ENCODE measurements around the gene FTO. TPM values are rescaled to one million over a fixed set of nuclear protein-coding genes. Genes with fewer than 3 reads are reported as not detected.

The FTO gene
- total RNA-seq, 1 donor from 2014 or later, result 107 TPM

- no peak overlapping the region for H3K4me3 Mint-ChIP-seq
- no peaks in the 10 kb centered on the region for H3K27me3 Mint-ChIP-seq (ENCODE audit: low read depth)
- H3K36me3 Mint-ChIP-seq (ENCODE audit: low read depth), result peaks cover 25% of the 10 kb centered on the region
- TF ChIP-seq CTCF (conservative IDR thresholded peaks at IDR 0.05), result no peak
- H3K4me1 Mint-ChIP-seq, result no peaks in the 10 kb centered on the region
- no peak for DNase-seq (ENCODE audit: low read depth, low spot score)
- H3K27ac Mint-ChIP-seq (ENCODE audit: unreplicated experiment), result no peak overlapping the region
- peaks cover 15% of the 10 kb centered on the region for H3K9me3 Mint-ChIP-seq
Observed at GRCh38 chr16:54030451-54030850, 326.5 kb downstream of the FTO start.

DNA sequence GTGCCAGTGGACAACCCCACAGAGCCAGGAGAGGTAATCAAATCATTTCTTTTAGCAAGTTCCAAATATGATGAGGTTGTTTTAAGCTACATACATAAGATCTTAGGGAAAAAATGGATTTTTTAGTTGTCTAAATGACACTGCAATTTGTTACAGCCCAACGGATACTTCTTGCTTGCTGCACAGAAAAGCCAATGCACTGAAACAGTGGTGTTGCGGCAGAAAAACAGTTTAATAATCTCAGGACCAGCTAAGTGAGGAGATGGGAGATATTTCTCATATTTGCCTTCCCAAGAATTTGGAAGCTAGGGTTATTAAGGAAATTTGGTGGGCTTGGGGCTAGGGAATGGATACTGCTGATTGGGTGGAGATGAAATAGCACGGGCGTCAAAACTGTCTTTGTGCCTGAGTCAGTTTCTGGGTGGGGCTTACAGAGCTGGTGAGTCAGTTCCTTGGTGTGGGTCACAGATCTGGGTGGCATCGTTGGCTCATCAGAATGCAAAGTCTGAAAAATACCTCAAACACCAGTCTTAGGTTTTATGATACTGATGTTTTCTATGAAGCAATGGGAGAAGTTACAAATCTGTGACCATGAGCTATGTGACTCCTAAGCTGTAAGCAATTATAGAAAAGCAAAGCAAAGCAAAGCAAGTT, 327.3 kb downstream of the FTO start:
- Mint-ChIP-seq H3K4me3 (no peak overlapping the region), H3K27me3 (ENCODE audit: low read depth) (no peaks in the 10 kb centered on the region), H3K36me3 (ENCODE audit: low read depth) (peaks cover 25% of the 10 kb centered on the region), H3K9me3 (peaks cover 15% of the 10 kb centered on the region), H3K4me1 (peaks cover 6% of the 10 kb centered on the region), H3K27ac (ENCODE audit: unreplicated experiment) (no peak overlapping the region)
- DNase-seq (ENCODE audit: low read depth, low spot score), result no peak
- TF ChIP-seq CTCF (conservative IDR thresholded peaks at IDR 0.05), result no peak

DNA sequence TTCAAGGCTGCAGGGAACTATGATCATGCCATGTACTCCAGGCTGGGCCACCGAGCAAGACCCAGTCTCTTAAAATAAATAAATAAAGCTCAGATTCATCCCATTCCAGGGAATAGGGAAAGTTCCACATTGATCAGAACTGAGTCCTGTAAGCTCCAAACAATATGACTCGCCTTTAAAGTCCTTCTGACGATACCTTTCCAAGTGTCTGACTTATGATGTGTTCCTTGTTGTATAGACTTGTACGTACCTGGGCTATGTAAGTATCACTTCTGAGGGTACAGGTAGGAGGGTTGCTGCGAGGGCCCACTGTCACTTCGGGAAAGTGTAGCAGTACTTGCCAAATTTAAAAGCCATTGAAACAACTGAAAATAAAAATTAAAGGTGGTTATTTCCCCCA, 329.8 kb downstream of the FTO start:
- no peaks in the 10 kb centered on the region for H3K27me3 Mint-ChIP-seq (ENCODE audit: low read depth)
- DNase-seq (ENCODE audit: low read depth, low spot score), result no peak
- no peak overlapping the region for H3K27ac Mint-ChIP-seq (ENCODE audit: unreplicated experiment)
- H3K4me3 Mint-ChIP-seq, result no peak overlapping the region
- TF ChIP-seq CTCF (conservative IDR thresholded peaks at IDR 0.05), result no peak
- H3K4me1 Mint-ChIP-seq, result peaks cover 10% of the 10 kb centered on the region
- H3K9me3 Mint-ChIP-seq, result peaks cover 15% of the 10 kb centered on the region
- H3K36me3 Mint-ChIP-seq (ENCODE audit: low read depth), result peaks cover 20% of the 10 kb centered on the region

DNA sequence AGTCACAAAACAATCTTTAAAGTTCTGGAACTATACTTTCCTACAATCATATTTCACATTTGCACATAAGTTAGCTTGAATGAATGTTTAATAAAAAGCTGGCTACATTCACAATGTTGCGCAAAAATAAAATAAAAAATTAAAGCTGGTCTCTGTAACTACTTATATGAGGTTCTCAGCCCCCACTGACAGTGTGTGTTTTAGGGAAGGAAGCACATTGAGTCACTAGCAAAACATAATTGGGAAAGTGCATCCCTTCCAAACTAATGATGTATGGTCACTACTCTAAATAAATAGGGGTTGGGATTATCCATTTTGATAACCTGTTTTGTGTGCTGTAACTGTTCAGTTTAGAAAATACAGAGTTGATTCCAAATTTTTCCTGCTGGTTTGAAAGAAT, 330.7 kb downstream of the FTO start:
- no peak overlapping the region for H3K4me3 Mint-ChIP-seq
- H3K9me3 Mint-ChIP-seq, result peaks cover 15% of the 10 kb centered on the region
- peaks cover 20% of the 10 kb centered on the region for H3K36me3 Mint-ChIP-seq (ENCODE audit: low read depth)
- DNase-seq (ENCODE audit: low read depth, low spot score), result no peak
- H3K27ac Mint-ChIP-seq (ENCODE audit: unreplicated experiment), result no peak overlapping the region
- no peak for TF ChIP-seq CTCF (conservative IDR thresholded peaks at IDR 0.05)
- peaks cover 10% of the 10 kb centered on the region for H3K4me1 Mint-ChIP-seq
- H3K27me3 Mint-ChIP-seq (ENCODE audit: low read depth), result no peaks in the 10 kb centered on the region

DNA sequence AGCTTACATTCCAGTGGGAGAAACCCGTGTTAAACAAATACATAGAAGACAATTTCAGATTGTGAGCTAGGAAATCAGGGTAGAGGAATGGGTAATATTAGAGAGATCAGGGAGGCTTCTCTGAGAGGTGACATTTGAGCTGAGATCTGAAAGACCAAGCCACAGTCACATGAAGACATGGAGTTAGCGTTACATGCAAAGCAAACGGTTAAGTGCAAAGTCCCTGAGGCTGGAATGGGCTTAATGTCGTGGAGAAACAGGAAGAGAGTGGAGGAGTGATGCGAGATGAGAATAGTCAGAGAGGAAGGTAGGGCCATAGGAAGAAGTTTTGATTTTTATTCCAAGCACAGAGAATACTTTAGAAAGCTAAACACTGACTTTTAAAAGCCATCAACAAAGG, 336.5 kb downstream of the FTO start:
- Mint-ChIP-seq H3K9me3 (peaks cover 9% of the 10 kb centered on the region), H3K4me1 (peaks cover 15% of the 10 kb centered on the region), H3K27ac (ENCODE audit: unreplicated experiment) (no peak overlapping the region), H3K27me3 (ENCODE audit: low read depth) (no peaks in the 10 kb centered on the region), H3K4me3 (no peak overlapping the region), H3K36me3 (ENCODE audit: low read depth) (peaks cover 18% of the 10 kb centered on the region)
- no peak for DNase-seq (ENCODE audit: low read depth, low spot score)
- TF ChIP-seq CTCF (conservative IDR thresholded peaks at IDR 0.05), result no peak
